Esophagus (tissue), 2 donors: ENCODE results near the gene UBE3C. TPM values are rescaled to one million over a fixed set of nuclear protein-coding genes. Genes with fewer than 3 reads are reported as not detected.
"Not testable (repeated sequence)": the region's sequence is repeated elsewhere in the genome, so short reads cannot be mapped to it uniquely, and the experiment has no call there.

Experiments
- H3K27ac ChIP-seq, 2 donors: one replicate each; pipeline ENCODE4 v1.5.1; 2013; ENCODE audit warnings: low read depth in 2 of 2, mild to moderate bottlenecking in 2 of 2, inconsistent platforms in 1 of 2, low read length in 1 of 2, moderate library complexity in 1 of 2
- H3K27me3 ChIP-seq, 2 donors: one replicate each; pipeline ENCODE4 v1.6.1; 2013; ENCODE audit warnings: low read length in 2 of 2, control low read depth in 1 of 2, mild to moderate bottlenecking in 1 of 2; ENCODE audit not compliant: insufficient read depth in 2 of 2, control insufficient read depth in 1 of 2
- H3K36me3 ChIP-seq, 2 donors: one replicate each; pipeline ENCODE4 v1.6.1; 2013; ENCODE audit warnings: low read length in 1 of 2; ENCODE audit not compliant: control insufficient read depth in 2 of 2, insufficient read depth in 2 of 2
- H3K4me1 ChIP-seq, 2 donors: one replicate each; pipeline ENCODE4 v1.6.1; 2013; ENCODE audit warnings: low read length in 1 of 2; ENCODE audit not compliant: control insufficient read depth in 2 of 2, insufficient read depth in 2 of 2
- H3K4me3 ChIP-seq, 2 donors: one replicate each; pipeline ENCODE4 v1.5.1; 2013; ENCODE audit warnings: low read length in 2 of 2, mild to moderate bottlenecking in 2 of 2, low read depth in 1 of 2, moderate library complexity in 1 of 2
- H3K9me3 ChIP-seq, 2 donors: one replicate each; pipeline ENCODE4 v1.6.1; 2013; ENCODE audit warnings: mild to moderate bottlenecking in 2 of 2, low read depth in 1 of 2, low read length in 1 of 2, moderate library complexity in 1 of 2; ENCODE audit not compliant: control insufficient read depth in 2 of 2, insufficient read depth in 1 of 2
- WGBS, 2 donors: extraction: QIAGEN DNeasy Blood & Tissue Kit; methylation state at CpG; one replicate each; pipeline ENCODE4 v1.1.7; 2013; 5-methylcytosine and 5-hydroxymethylcytosine counted together
- polyA plus RNA-seq, 2 donors: library from polyadenylated mRNA; stranded (reverse); fragments of 200-250 nt; gene quantifications; one replicate each; pipeline ENCODE4 v1.2.3, GENCODE V29; 2013
- donor health status: healthy with polysubstance abuse.
- donor health status: Bipolar disorder and iron deficiency.

UBE3C gene
- polyA plus RNA-seq, 2 donors: 12.6 to 23.0 TPM

GRCh38 chr7:157126921-157127320 is 11.8 kb upstream of the UBE3C start:
- Histone ChIP-seq H3K9me3 (no peaks in the 10 kb centered on the region), H3K4me3 (no peak overlapping the region)
- 85 to 88% methylated on average over 11 of the region's 11 CpGs for WGBS, 2 donors

DNA sequence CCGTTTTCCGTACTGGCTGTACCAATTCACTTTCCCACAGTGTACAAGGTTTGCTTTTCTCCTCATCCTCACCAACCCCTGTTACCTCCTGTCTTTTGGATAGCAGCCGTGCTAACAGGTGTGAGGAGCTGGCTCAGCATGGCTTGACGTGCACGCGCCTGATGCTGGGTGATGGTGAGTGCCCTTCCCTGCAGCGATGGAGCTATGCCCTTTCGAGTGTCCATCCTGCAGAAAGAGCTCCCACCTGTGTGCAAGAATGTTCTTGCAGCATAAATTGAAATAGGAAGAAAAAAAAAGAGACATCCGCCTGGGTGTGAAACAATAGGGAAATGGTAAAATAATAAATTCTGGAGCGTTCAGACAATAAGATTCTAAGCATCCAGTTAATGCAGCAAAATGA is 9.5 kb upstream of the UBE3C start:
- no peak overlapping the region for H3K4me3 ChIP-seq
- no peak overlapping the region for H3K27ac ChIP-seq
- H3K4me1 ChIP-seq: no peaks in the 10 kb centered on the region
- H3K9me3 ChIP-seq: no peaks in the 10 kb centered on the region
- 78 to 85% methylated on average over 10 of the region's 10 CpGs for WGBS, 2 donors
- H3K36me3 ChIP-seq: no peaks in the 10 kb centered on the region
- peaks cover 0 to 3% of the 10 kb centered on the region in 2 donors for H3K27me3 ChIP-seq

More at GRCh38 chr7:157126921-157127320, 11.8 kb upstream of the UBE3C start:
- no peak overlapping the region for H3K27ac ChIP-seq
- H3K36me3 ChIP-seq: no peaks in the 10 kb centered on the region
- peaks cover 0 to 3% of the 10 kb centered on the region in 2 donors for H3K27me3 ChIP-seq
- H3K4me1 ChIP-seq: no peaks in the 10 kb centered on the region

- Histone ChIP-seq H3K27ac (no peak overlapping the region), H3K27me3 (peaks cover 0 to 3% of the 10 kb centered on the region in 2 donors), H3K4me3 (no peak overlapping the region), H3K36me3 (no peaks in the 10 kb centered on the region), H3K9me3 (no peaks in the 10 kb centered on the region), H3K4me1 (no peaks in the 10 kb centered on the region)
- 75 to 76% methylated on average over 15 of the region's 15 CpGs for WGBS, 2 donors
These were observed 8.7 kb upstream of the UBE3C start for GRCh38 chr7:157129907-157130460.

DNA sequence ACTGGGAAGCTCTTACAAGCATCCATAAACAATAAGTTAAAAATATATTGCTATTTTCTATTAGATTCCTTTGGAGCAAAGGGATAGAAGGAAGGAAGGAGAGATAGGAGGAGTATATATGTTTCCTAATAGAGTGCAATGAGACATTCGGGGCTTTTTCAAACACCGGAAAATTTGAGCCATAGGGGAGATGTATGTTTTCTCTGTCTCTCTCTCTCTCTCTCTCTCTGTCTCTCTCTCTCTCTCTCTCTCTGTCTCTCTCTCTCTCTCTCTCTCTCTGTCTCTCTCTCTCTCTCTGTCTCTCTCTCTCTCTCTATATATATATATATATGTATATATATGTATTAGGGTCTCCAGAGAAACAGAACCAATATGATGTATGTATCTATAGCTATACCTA is 7.9 kb upstream of the UBE3C start:
- not testable (repeated sequence) for H3K36me3 ChIP-seq, H3K27ac ChIP-seq, H3K9me3 ChIP-seq, H3K4me1 ChIP-seq, H3K27me3 ChIP-seq, H3K4me3 ChIP-seq
- WGBS, 2 donors: 74 to 85% methylated on average over 2 of the region's 2 CpGs

- no peaks in the 10 kb centered on the region for H3K4me1 ChIP-seq
- H3K27me3 ChIP-seq: peaks cover 0 to 3% of the 10 kb centered on the region in 2 donors
- H3K9me3 ChIP-seq: no peaks in the 10 kb centered on the region
- H3K4me3 ChIP-seq: no peak overlapping the region
- H3K27ac ChIP-seq: no peak overlapping the region
- no peaks in the 10 kb centered on the region for H3K36me3 ChIP-seq
- 77% methylated on average over 5 of the region's 5 CpGs for WGBS, 2 donors
These were observed 5.9 kb upstream of the UBE3C start for GRCh38 chr7:157132796-157133195.

DNA sequence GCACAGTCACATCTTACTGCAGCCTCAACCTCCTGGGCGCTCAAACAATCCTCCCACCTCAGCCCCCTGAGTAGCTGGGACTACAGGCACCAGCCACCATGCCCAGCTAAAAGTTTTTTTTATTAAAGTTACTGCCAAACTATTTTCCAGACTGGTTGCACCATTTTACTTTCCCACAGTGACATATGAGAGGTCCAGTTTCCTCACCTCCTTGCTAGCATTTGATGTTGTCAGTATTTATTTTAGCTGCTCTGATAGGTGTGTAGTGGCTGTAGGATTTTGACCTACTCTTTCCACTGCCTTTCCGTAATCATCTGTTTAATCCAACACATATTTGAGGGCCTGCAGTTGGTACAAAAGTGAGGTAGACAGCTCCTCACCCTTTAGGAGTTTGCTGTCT is 5.4 kb upstream of the UBE3C start:
- peaks cover 0 to 3% of the 10 kb centered on the region in 2 donors for H3K27me3 ChIP-seq
- H3K9me3 ChIP-seq: no peaks in the 10 kb centered on the region
- H3K4me3 ChIP-seq: no peak overlapping the region
- WGBS, 2 donors: 89 to 97% methylated on average over 2 of the region's 2 CpGs
- no peaks in the 10 kb centered on the region for H3K4me1 ChIP-seq
- no peak overlapping the region for H3K27ac ChIP-seq
- H3K36me3 ChIP-seq: no peaks in the 10 kb centered on the region

DNA sequence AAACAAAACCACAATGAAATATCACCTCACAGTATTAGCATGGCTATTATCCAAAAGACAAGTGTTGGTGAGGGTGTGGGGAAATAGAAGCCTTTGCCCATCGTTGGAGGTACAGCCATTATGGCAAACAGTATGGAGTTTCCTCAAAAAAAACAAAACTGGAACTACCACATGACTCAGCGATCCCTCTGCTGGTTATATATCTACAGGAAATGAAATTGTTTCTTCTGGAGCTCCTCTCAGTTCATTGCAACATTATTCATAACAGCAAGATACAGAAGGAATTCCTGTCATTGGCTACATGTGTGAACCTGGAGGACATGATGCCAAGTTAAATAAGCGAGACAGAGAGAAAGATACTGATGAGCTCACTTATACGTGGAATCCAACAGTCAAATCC is 2.4 kb upstream of the UBE3C start:
- H3K4me3 ChIP-seq: no peak overlapping the region
- H3K27ac ChIP-seq: no peak overlapping the region

DNA sequence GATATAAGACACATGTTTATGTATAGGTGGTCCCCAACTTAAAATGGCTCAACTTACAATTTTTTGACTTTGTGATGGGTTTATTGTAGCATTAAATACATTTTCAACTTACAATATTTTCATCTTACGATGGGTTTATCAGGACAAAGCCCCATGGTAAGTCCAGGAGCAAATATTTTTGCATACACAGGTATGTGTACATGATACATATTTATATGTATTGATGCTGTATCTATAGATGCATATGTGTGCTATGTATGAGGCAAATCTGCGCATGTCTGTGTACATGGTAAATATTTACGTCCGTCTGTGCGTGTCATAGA is 664 bp upstream of the UBE3C start:
- Histone ChIP-seq H3K4me1 (peaks cover 5 to 16% of the 10 kb centered on the region in 2 donors), H3K27ac (peak overlapping the region; percentile 94 to 96), H3K4me3 (peak overlapping the region; percentile 78 to 80), H3K36me3 (peaks cover 5 to 11% of the 10 kb centered on the region in 2 donors), H3K27me3 (no peaks in the 10 kb centered on the region), H3K9me3 (no peaks in the 10 kb centered on the region)
- WGBS, 2 donors: 23 to 29% methylated on average over 5 of the region's 5 CpGs

More for the DNA sequence above, 2.4 kb upstream of the UBE3C start:
- 20 to 27% methylated on average over 4 of the region's 4 CpGs for WGBS, 2 donors
- peaks cover 0 to 7% of the 10 kb centered on the region in 2 donors for H3K36me3 ChIP-seq
- H3K9me3 ChIP-seq: no peaks in the 10 kb centered on the region
- peaks cover 0 to 1% of the 10 kb centered on the region in 2 donors for H3K27me3 ChIP-seq
- H3K4me1 ChIP-seq: peaks cover 5 to 10% of the 10 kb centered on the region in 2 donors

GRCh38 chr7:157139111-157139809 is 534 bp downstream of the UBE3C start:
- Histone ChIP-seq H3K27ac (peak overlapping the region; percentile 98 to 99), H3K4me3 (peak overlapping the region; percentile 78 to 80), H3K27me3 (no peaks in the 10 kb centered on the region), H3K9me3 (no peaks in the 10 kb centered on the region), H3K4me1 (peaks cover 5 to 16% of the 10 kb centered on the region in 2 donors), H3K36me3 (peaks cover 5 to 11% of the 10 kb centered on the region in 2 donors)
- WGBS, 2 donors: 1% methylated on average over 45 to 74 of the region's 74 CpGs
